ENCODE data around the gene KCNJ6. TPM values are rescaled to one million over a fixed set of nuclear protein-coding genes. Genes with fewer than 3 reads are reported as not detected.

The KCNJ6 gene
- total RNA-seq, 1 donor: 0.36 TPM

DNA sequence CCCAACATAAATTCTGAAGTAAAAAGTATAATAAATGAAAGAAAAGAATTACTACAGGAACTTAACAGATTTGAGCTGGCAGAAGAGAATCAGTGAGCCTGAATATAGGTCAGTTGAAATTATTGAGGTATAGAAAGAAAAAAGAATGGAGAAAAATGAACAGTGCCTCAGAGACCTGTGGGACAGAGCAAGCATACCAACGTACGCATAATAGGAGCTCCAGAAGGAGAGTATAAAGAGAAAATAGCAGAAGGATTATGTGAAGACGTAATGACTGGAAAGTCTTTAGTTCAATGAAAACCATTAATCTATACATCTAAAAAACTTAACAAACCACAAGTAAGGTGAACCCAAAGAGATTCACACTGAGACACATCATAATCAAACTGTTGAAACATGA lies 287.9 kb downstream of the KCNJ6 start:
- Histone ChIP-seq H3K4me3 (ENCODE audit: insufficient read depth, low read length) (no peak overlapping the region), H3K4me2 (ENCODE audit: insufficient read depth, low read length) (no peak overlapping the region), H3K79me2 (ENCODE audit: insufficient read depth, low read length) (no peaks in the 10 kb centered on the region), H3K36me3 (ENCODE audit: insufficient read depth, low read length) (no peaks in the 10 kb centered on the region), H2AFZ (ENCODE audit: low read length) (no peak overlapping the region), H4K20me1 (ENCODE audit: insufficient read depth, low read length) (no peaks in the 10 kb centered on the region), H3K27ac (ENCODE audit: low read depth, low read length) (no peak overlapping the region), H3K27me3 (ENCODE audit: insufficient read depth, low read length) (peaks cover 17% of the 10 kb centered on the region), H3K9me3 (ENCODE audit: low read depth, low read length) (no peaks in the 10 kb centered on the region), H3K4me1 (ENCODE audit: insufficient read depth, low read length) (peaks cover 7% of the 10 kb centered on the region)
- no peak for DNase-seq (ENCODE audit: insufficient read length, low spot score, missing footprints)
- TF ChIP-seq, protein P1, sequence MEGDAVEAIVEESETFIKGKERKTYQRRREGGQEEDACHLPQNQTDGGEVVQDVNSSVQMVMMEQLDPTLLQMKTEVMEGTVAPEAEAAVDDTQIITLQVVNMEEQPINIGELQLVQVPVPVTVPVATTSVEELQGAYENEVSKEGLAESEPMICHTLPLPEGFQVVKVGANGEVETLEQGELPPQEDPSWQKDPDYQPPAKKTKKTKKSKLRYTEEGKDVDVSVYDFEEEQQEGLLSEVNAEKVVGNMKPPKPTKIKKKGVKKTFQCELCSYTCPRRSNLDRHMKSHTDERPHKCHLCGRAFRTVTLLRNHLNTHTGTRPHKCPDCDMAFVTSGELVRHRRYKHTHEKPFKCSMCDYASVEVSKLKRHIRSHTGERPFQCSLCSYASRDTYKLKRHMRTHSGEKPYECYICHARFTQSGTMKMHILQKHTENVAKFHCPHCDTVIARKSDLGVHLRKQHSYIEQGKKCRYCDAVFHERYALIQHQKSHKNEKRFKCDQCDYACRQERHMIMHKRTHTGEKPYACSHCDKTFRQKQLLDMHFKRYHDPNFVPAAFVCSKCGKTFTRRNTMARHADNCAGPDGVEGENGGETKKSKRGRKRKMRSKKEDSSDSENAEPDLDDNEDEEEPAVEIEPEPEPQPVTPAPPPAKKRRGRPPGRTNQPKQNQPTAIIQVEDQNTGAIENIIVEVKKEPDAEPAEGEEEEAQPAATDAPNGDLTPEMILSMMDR (IDR thresholded peaks at IDR 0.05; ENCODE audit: extremely low read depth, low read depth, low read length): no peak

DNA sequence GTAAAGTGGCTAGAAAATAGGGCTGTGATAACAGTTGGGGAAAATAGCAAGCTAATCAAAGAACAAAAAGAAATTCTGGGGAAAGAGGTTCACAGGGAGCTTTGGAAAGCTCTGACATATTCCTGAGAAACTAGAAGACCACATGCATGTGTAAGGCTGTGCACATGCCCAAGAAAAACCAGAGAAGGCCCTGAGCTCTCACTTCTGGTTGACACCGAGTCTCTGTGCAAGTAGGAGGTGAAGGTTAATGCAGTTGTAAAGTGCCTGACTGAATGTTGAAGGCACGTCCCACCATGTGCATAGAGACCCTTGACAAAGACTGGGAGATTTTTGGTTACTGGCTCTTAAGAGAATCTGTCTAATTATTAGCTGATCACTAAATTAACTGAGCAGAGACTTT lies 288.7 kb downstream of the KCNJ6 start:
- Histone ChIP-seq H2AFZ (ENCODE audit: low read length) (no peak overlapping the region), H3K4me3 (ENCODE audit: insufficient read depth, low read length) (no peak overlapping the region), H3K79me2 (ENCODE audit: insufficient read depth, low read length) (no peaks in the 10 kb centered on the region), H3K4me1 (ENCODE audit: insufficient read depth, low read length) (peaks cover 7% of the 10 kb centered on the region), H3K36me3 (ENCODE audit: insufficient read depth, low read length) (no peaks in the 10 kb centered on the region), H3K27me3 (ENCODE audit: insufficient read depth, low read length) (peaks cover 17% of the 10 kb centered on the region), H4K20me1 (ENCODE audit: insufficient read depth, low read length) (no peaks in the 10 kb centered on the region), H3K4me2 (ENCODE audit: insufficient read depth, low read length) (no peak overlapping the region), H3K9me3 (ENCODE audit: low read depth, low read length) (no peaks in the 10 kb centered on the region), H3K27ac (ENCODE audit: low read depth, low read length) (no peak overlapping the region)
- TF ChIP-seq, protein P1 (IDR thresholded peaks at IDR 0.05; ENCODE audit: extremely low read depth, low read depth, low read length): no peak
- DNase-seq (ENCODE audit: insufficient read length, low spot score, missing footprints): no peak

DNA sequence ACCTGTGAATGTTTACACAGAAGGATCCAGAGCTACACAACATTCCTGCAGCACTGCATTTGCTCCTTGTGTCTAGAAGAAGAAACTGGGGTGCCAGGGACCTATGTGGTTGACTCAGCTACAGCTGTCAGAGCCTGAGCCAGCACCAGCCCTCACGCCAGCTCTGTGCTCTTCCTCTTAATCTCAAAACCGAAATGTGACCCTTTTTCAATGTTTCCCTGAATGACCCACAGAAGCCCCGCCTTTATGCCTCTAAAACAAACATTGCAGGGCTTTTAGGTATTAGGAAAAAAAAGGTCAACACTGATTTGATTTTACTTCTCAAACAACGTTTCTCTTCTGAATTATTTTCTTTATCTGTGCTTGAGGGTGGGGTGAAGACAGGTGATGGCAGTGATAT lies 289.2 kb downstream of the KCNJ6 start:
- no peak overlapping the region for H3K4me3 ChIP-seq (ENCODE audit: insufficient read depth, low read length)
- no peaks in the 10 kb centered on the region for H4K20me1 ChIP-seq (ENCODE audit: insufficient read depth, low read length)
- no peaks in the 10 kb centered on the region for H3K9me3 ChIP-seq (ENCODE audit: low read depth, low read length)
- peaks cover 7% of the 10 kb centered on the region for H3K4me1 ChIP-seq (ENCODE audit: insufficient read depth, low read length)
- H3K79me2 ChIP-seq (ENCODE audit: insufficient read depth, low read length): no peaks in the 10 kb centered on the region
- H3K36me3 ChIP-seq (ENCODE audit: insufficient read depth, low read length): no peaks in the 10 kb centered on the region
- TF ChIP-seq, protein P1 (IDR thresholded peaks at IDR 0.05; ENCODE audit: extremely low read depth, low read depth, low read length): no peak
- peaks cover 18% of the 10 kb centered on the region for H3K27me3 ChIP-seq (ENCODE audit: insufficient read depth, low read length)
- no peak for DNase-seq (ENCODE audit: insufficient read length, low spot score, missing footprints)
- no peak overlapping the region for H3K27ac ChIP-seq (ENCODE audit: low read depth, low read length)
- no peak overlapping the region for H3K4me2 ChIP-seq (ENCODE audit: insufficient read depth, low read length)
- no peak overlapping the region for H2AFZ ChIP-seq (ENCODE audit: low read length)

DNA sequence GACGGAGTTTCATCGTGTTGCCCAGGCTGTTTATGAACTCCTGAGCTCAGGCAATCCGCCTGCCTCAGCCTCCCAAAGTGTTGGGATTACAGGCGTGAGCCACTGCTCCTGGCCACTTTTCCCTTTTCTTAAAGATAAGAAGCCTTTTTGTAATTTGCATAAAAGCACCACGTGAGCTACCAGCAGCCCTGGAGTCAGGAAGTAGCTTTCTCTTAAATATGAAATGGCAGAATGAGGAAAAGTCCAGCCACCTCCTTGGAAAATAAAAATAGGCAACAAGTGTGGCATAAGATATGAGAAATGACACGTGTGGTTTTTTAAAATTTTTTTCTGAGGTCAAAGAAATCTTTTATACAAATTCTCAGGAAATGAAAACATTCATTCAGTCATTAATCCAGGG lies 289.9 kb downstream of the KCNJ6 start:
- no peaks in the 10 kb centered on the region for H3K9me3 ChIP-seq (ENCODE audit: low read depth, low read length)
- H3K4me2 ChIP-seq (ENCODE audit: insufficient read depth, low read length): no peak overlapping the region
- H3K27ac ChIP-seq (ENCODE audit: low read depth, low read length): no peak overlapping the region
- peaks cover 1% of the 10 kb centered on the region for H3K4me1 ChIP-seq (ENCODE audit: insufficient read depth, low read length)
- no peak for DNase-seq (ENCODE audit: insufficient read length, low spot score, missing footprints)
- no peaks in the 10 kb centered on the region for H4K20me1 ChIP-seq (ENCODE audit: insufficient read depth, low read length)
- no peaks in the 10 kb centered on the region for H3K36me3 ChIP-seq (ENCODE audit: insufficient read depth, low read length)
- no peaks in the 10 kb centered on the region for H3K79me2 ChIP-seq (ENCODE audit: insufficient read depth, low read length)
- no peak overlapping the region for H3K4me3 ChIP-seq (ENCODE audit: insufficient read depth, low read length)
- H2AFZ ChIP-seq (ENCODE audit: low read length): no peak overlapping the region
- H3K27me3 ChIP-seq (ENCODE audit: insufficient read depth, low read length): peaks cover 22% of the 10 kb centered on the region
- TF ChIP-seq, protein P1 (IDR thresholded peaks at IDR 0.05; ENCODE audit: extremely low read depth, low read depth, low read length): no peak
